ENCODE data around the gene SYTL3. TPM values are rescaled to one million over a fixed set of nuclear protein-coding genes. Genes with fewer than 3 reads are reported as not detected.

Gene SYTL3
- total RNA-seq, 1 experiment from 2014 or later: 0.09 TPM

DNA sequence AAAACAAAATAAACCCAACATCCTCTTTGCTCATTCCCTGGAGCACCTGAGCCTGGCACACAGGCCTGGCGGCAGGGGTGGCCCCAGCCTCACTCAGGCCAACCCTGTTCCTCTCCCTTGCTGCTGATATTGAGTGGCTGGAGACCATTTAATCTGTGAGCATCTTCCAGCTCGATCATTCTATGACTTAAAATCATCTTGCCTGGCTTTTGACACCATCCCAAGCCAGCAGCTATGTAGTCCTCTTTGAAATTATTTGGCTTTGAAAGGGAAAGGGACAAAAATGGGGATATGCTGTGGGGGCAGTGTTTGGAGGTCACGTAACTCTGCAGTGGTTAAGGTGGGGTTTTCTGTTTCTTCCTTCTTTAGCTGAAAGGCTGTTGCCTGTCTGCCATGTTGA is 146.5 kb downstream of the SYTL3 start:
- Histone ChIP-seq H3K18ac (ENCODE audit: insufficient read length, low read depth, low read length) (no peak overlapping the region), H2AFZ (ENCODE audit: low read length) (no peak overlapping the region), H2BK120ac (ENCODE audit: low read depth, low read length, poor library complexity, severe bottlenecking) (no peak overlapping the region), H3K14ac (ENCODE audit: insufficient read depth, low read length) (no peak overlapping the region), H2BK5ac (ENCODE audit: insufficient read length, low read length) (no peak overlapping the region), H3T11ph (ENCODE audit: low read length) (no peak overlapping the region), H3K56ac (ENCODE audit: insufficient read length, low read depth, low read length) (no peak overlapping the region), H3K4me1 (ENCODE audit: insufficient read depth, low read length) (peaks cover 9% of the 10 kb centered on the region; the same call in 1 of the 2 replicates), H3K9ac (ENCODE audit: extremely low read depth, insufficient read length, low read length) (no peak overlapping the region), H3K9me3 (ENCODE audit: control insufficient read depth, low read depth, low read length) (no peaks in the 10 kb centered on the region), H2AK5ac (ENCODE audit: insufficient read length, low read length) (no peak overlapping the region), H3K4me2 (ENCODE audit: insufficient read depth, insufficient read length, low read length) (no peak overlapping the region), H3K23ac (ENCODE audit: insufficient read length, low read depth, low read length) (no peak overlapping the region), H3K23me2 (ENCODE audit: insufficient read length, low read depth, low read length, poor library complexity, severe bottlenecking) (no peaks in the 10 kb centered on the region), H3K27ac (ENCODE audit: insufficient read length, low read depth, low read length) (no peak overlapping the region), H3K79me2 (ENCODE audit: insufficient read depth, low read length) (peaks cover 71% of the 10 kb centered on the region), H4K5ac (ENCODE audit: insufficient read length, low read depth, low read length) (no peak overlapping the region), H4K8ac (replicated peaks; ENCODE audit: insufficient read length, low read depth, low read length) (no peak overlapping the region), H2BK20ac (ENCODE audit: low read depth, low read length, poor library complexity, severe bottlenecking) (no peak overlapping the region), H3K79me1 (ENCODE audit: insufficient read depth, low read depth, low read length, poor library complexity, severe bottlenecking) (no peaks in the 10 kb centered on the region), H2BK12ac (ENCODE audit: insufficient read length, low read depth, low read length) (no peak overlapping the region), H3K27me3 (ENCODE audit: insufficient read depth, low read length) (no peaks in the 10 kb centered on the region), H4K91ac (ENCODE audit: insufficient read length, low read depth, low read length) (no peak overlapping the region), H3K4ac (ENCODE audit: low read depth, low read length) (no peak overlapping the region), H2BK15ac (ENCODE audit: low read depth, low read length) (no peak overlapping the region), H4K20me1 (ENCODE audit: control insufficient read depth, insufficient read depth, insufficient read length) (no peaks in the 10 kb centered on the region)
- Mint-ChIP-seq H3K9me3 (no peaks in the 10 kb centered on the region), H3K36me3 (ENCODE audit: insufficient read depth in 1 of 3, low read depth in 3 of 3) (peaks cover 4 to 38% (median 11%) of the 10 kb centered on the region in 3 experiments; a peak in 6 of 7 replicates), H3K27me3 (ENCODE audit: low read depth) (no peaks in the 10 kb centered on the region), H3K4me3 (no peak overlapping the region), H3K4me1 (peaks cover 56 to 59% of the 10 kb centered on the region in 2 experiments), H3K27ac (peak overlapping the region in 2 of 3 experiments; percentile 29 to 89; a peak in 3 of 7 replicates)
- no CpG with 5 or more reads among the region's 3 CpGs for WGBS (ENCODE audit: extremely low coverage, insufficient read length, low lambda C conversion rate)
- no peak for DNase-seq
- TF ChIP-seq, protein P1, sequence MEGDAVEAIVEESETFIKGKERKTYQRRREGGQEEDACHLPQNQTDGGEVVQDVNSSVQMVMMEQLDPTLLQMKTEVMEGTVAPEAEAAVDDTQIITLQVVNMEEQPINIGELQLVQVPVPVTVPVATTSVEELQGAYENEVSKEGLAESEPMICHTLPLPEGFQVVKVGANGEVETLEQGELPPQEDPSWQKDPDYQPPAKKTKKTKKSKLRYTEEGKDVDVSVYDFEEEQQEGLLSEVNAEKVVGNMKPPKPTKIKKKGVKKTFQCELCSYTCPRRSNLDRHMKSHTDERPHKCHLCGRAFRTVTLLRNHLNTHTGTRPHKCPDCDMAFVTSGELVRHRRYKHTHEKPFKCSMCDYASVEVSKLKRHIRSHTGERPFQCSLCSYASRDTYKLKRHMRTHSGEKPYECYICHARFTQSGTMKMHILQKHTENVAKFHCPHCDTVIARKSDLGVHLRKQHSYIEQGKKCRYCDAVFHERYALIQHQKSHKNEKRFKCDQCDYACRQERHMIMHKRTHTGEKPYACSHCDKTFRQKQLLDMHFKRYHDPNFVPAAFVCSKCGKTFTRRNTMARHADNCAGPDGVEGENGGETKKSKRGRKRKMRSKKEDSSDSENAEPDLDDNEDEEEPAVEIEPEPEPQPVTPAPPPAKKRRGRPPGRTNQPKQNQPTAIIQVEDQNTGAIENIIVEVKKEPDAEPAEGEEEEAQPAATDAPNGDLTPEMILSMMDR (conservative IDR thresholded peaks at IDR 0.05): no peak

Measured in H9 (cell line).